Measurements from ENCODE around the gene PSKH1.
A peak's percentile ranks its signal among the peaks of the same experiment; 100 is the strongest.

PSKH1 gene

DNA sequence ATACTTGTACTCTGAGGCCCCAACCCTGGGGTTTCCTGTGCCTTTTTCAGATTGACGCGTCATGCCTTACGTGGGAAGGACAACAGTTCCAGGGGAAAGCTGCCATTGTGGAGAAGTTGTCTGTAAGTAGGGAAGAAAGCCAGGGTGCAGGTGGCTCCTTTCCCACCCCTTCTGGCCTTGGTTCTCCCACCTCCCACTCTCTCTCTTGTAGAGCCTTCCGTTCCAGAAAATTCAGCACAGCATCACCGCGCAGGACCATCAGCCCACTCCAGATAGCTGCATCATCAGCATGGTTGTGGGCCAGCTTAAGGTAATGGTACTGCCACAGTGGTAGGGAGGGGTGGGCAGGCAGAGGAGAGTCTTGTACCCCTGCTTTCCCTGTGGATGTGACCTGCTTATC lies 24.8 kb upstream of the PSKH1 start:
- DNase-seq: no peak

DNA sequence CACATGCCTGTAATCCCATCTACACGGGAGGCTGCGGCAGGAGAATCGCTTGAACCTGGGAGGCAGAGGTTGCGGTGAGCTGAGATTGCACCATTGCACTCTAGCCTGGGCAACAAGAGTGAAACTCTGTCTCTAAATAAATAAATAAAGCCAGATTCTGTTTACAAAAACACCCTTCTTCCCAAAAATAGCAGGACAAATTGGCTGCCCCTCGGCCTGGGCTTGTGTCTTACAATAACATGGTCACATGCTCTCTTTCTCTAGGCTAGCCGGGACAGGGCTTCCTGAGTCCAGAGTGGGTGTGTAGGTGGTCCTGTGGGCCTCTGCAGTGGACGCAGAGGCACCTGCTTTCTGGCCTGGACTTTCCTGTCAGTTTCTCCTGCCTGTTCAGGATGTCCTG lies 23.4 kb upstream of the PSKH1 start:
- DNase-seq: no peak

DNA sequence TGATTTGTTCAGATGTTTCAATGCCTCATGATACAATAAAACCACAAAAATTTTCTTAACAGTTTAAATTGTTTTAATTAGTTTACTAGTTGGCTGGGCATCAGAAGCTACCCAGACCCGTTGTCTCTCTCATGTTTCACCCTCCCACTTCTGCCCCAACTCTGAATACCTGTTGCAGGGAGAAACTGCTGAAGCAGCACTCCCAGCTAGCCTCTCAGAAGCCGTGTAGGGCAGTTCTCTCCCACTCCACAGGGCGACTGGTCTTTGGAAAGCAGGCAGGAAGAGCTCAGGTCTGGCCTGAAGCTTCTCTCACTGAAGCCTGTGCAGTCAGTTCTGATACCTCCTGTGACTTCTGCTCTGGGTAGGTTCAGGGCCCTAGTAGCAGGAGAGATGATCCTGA lies 21.8 kb upstream of the PSKH1 start:
- DNase-seq: no peak

DNA sequence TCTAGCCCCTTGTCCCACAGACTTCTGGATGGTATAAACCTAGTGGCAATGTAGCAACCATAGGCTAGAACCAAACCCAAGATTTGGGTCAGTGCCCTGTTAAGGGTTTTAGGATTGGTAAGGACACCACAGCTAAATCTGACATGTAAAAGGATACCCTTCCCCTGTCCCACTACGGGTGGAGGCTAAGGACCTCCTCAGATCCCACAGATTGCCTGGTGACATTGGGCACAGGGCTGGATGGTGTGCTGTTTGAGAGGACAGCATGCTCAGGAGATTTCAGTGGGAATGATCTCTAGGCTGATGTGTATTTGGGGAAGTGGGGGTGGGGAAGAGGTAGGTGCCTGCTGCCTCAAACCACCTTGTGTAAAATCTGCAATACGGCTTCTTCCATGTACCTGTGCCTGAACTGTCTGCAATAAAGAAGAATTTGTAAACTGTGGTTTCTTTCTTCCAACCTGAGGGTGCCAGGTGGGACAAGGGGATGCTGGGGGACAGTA lies 20.9 kb upstream of the PSKH1 start:
- no peak for DNase-seq

DNA sequence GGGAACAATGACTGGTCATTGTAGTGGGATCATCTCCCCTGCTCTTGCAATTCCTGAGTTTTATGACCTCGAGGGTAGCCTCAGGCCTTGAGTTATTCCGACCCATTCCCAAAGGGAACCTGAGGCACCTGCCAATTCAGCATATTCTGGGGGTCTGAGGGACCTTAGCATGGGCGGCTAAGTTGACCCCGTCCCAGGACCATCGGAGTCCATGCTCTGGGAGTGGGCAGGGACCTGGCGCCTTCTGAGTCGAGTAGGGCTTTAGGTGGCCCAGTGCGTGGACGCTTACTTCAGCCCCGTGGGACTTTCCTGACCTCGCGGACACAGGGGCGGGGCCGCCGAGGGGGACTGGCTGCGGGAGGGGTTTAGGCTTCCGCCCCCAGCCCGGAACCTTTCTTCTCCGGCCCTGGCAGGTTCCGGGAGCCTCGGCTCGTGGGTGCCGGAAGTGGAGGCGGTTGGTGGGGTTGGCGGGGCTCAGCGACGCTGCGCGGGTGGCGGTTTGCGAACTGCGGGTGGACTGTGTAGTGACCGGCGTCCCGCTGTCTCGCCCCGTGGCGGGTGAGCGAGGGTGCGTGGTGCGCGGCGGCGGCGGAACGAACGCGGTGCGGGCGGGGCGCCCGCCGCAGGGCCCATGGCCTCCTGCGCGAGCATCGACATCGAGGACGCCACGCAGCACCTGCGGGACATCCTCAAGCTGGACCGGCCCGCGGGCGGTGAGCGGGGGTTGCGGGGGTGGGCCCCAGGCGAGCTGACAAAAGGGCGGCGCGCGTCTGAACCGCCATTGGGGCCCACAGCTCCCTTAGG lies 20.2 kb upstream of the PSKH1 start, which contains the start of gene EDC4:
Gene EDC4 (plus strand): TSS at position 422 of the 804 bp plus-strand sequence. CDS start 210 bp downstream, at position 632.
- peak; percentile 96 for DNase-seq

DNA sequence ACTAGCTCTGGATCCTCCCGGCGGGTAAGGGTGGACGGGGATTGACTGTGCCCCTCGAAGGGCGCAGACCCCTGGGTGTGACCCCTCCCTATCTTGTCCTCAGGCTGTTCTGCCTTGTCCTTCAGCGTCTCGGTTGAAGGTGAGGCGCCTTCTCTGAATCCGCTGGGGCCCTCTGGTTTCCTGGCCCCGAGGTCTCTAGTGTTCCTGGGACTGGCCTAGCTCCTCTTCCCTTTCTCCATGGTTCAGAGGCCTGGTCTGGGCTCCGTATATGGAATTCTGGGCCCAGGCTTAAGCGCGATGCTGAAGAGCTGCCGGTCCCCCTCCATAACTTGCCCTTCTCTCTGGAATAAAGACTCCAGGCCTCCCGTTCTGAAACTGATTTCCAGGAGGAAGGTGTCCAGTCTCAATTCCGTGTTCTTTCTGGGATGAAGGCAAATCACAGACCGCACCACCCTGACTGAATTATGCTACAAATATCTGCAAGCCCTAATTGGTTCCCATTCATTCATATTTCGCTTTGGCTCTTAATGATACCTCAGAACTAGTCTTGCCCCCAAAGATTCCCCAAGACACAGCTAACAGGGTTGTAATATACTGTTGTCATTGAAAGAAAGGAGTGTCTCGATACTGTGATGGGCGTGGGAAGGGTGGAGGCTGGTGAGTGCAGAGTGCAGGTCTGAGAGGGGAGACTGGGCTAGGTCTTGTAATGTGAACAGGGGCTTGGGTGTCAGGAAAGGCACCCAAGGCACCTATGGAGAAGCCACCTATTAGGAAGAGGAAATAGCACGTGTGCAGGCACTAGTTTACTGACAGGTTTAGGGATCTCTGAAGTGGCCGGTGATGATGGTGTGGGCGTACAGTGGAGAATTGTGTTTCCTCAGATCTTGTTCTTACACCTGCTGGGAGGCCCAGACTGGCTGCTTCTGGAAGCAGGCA lies 19.4 kb upstream of the PSKH1 start:
- no peak for DNase-seq

DNA sequence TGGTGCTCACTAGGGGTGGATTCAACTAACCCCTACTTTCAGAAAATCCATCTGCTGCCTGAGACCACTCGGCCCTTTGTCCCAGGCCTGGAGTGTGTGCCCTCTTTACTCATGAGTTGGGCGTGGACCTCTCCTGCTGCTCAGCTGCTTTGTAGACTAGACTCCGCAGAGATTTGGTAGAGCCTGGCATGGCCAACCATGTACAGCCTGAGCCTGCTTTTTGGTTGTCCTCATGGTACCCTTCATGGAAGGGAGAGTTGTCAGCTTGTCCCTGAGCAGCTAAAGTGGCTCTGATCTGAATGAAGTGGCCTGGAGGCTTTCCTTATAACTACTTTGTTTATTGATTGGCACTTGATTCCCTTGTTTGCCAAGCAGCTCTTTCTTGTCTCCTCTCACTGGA lies 18.7 kb upstream of the PSKH1 start:
- no peak for DNase-seq

DNA sequence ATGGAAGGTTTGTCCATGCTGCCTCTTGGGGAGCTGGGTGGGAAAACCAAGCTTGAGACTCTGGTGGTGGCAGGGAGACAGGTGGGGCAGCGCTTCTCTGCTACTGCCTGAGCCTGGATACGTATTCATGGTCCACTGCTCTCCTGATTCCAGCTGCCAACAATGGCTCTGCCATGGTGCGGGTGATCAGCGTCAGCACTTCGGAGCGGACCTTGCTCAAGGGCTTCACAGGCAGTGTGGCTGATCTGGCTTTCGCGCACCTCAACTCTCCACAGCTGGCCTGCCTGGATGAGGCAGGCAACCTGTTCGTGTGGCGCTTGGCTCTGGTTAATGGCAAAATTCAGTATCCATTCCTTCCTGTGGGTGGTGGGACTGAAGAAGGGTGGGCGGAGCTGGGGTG lies 16.0 kb upstream of the PSKH1 start:
- DNase-seq: no peak

DNA sequence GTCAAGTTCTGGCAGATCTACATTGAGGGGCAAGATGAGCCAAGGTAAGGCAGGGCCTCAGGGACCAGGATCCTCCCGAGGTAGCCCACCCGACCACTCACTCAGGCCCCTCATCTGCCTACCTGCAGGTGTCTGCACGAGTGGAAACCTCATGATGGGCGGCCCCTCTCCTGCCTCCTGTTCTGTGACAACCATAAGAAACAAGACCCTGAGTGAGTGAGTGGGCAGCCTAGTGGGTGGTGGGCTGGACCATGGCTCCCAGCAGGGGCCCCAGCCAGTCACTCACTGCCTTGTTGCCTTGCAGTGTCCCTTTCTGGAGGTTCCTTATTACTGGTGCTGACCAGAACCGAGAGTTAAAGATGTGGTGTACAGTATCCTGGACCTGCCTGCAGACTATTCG lies 14.8 kb upstream of the PSKH1 start:
- no peak for DNase-seq

DNA sequence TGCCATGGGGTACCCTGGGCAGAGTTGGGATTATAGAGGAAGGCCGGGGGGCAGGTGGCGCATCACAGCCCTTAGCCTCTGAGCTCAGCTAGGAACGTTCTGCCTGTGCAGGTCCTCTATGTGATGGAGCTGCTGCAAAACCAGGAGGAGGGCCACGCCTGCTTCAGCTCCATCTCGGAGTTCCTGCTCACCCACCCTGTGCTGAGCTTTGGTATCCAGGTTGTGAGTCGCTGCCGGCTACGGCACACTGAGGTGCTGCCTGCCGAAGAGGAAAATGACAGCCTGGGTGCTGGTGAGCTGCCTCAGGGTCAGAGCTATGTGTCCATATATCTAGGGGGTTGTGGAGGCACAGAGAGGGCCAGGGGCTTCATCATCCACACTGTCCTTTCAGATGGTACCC lies 14.2 kb upstream of the PSKH1 start:
- DNase-seq: no peak

DNA sequence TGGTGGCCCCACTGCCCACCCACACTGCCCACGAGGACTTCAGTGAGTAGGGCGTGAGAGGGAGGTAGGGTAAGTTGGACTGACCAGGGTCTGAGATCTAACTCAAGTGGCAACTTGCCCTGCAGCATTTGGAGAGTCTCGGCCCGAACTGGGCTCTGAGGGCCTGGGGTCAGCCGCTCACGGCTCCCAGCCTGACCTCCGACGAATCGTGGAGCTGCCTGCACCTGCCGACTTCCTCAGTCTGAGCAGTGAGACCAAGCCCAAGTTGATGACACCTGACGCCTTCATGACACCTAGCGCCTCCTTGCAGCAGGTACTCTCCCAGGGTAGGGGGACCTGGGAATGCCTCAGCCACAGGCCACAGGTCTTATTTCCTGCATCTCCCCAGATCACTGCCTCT lies 13.6 kb upstream of the PSKH1 start:
- no peak for DNase-seq

DNA sequence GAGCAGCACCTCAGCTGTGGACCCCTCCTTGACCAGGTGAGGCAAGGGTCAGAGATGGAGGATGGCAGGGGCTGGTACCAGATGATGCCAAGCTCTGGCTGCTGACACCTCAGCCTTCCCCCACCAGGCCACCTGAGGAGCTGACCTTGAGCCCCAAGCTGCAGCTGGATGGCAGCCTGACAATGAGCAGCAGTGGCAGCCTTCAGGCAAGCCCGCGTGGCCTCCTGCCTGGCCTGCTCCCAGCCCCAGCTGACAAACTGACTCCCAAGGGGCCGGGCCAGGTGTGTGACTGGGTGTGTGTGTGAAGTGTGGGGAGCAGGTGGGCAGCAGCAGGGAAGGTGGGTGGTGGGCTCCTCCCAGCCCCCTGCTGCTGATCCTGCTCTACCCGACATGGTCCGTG lies 13.1 kb upstream of the PSKH1 start:
- no peak for DNase-seq

DNA sequence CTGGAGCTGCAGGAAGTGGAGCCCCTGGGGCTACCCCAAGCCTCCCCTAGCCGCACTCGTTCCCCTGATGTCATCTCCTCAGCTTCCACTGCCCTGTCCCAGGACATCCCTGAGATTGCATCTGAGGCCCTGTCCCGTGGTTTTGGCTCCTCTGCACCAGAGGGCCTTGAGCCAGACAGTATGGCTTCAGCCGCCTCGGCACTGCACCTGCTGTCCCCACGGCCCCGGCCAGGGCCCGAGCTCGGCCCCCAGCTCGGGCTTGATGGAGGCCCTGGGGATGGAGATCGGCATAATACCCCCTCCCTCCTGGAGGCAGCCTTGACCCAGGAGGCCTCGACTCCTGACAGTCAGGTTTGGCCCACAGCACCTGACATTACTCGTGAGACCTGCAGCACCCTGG lies 12.5 kb upstream of the PSKH1 start:
- DNase-seq: no peak

DNA sequence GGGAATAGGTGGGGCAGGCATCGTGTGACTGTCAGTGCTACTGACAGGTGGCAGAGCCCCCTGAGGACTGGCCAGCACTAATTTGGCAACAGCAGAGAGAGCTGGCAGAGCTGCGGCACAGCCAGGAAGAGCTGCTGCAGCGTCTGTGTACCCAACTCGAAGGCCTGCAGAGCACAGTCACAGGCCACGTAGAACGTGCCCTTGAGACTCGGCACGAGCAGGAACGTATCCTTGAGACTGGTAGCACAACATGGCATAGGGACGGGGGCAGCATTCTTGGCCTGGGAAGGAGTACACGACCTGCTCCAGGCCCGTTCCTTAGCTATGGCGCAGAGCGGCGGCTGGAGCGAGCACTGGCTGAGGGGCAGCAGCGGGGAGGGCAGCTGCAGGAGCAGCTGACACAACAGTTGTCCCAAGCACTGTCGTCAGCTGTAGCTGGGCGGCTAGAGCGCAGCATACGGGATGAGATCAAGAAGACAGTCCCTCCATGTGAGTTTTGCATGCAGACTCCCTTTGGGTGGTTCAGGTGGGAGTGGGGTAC lies 11.4 kb upstream of the PSKH1 start:
- no peak for DNase-seq

DNA sequence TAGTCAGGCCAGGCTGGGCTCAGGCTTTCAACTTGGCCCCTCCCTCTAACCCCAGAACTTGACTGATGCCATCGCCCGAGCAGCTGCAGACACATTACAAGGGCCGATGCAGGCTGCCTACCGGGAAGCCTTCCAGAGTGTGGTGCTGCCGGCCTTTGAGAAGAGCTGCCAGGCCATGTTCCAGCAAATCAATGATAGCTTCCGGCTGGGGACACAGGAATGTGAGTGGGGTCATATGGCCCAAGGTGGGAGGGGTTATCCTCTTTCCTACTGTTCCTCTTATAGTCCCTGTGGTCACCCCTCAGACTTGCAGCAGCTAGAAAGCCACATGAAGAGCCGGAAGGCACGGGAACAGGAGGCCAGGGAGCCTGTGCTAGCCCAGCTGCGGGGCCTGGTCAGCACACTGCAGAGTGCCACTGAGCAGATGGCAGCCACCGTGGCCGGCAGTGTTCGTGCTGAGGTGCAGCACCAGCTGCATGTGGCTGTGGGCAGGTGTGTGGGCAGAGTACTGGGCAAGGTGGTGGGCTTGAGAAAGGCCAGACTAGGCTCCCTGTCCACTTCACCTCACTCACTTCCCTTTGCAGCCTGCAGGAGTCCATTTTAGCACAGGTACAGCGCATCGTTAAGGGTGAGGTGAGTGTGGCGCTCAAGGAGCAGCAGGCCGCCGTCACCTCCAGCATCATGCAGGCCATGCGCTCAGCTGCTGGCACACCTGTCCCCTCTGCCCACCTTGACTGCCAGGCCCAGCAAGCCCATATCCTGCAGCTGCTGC lies 10.5 kb upstream of the PSKH1 start:
- DNase-seq: no peak

DNA sequence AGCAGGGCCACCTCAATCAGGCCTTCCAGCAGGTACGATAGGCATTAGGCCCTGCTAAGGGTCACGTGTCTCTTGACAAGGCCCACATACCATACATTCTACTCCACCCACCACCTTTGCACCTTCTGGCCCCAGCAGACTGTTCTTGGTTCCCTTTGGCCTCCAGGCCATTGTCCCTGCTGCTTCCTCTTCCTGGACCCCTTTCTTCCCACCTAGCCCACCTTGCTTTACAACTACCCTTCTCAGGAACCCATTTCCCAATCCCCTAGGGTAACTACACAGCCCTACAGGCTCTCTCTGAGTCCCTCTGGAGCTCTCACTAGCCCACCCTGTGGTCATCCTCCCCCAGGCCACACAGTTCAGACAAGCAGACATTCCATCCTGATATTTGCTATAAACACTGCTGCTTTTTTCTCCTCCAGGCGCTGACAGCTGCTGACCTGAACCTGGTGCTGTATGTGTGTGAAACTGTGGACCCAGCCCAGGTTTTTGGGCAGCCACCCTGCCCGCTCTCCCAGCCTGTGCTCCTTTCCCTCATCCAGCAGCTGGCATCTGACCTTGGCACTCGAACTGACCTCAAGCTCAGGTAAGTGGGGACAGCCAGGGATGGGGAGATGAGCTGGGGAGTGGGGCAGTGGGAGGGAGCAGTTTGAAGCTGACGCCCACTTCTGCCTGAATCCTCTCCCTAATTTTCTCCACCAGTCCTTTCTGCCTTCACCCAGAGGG lies 9.7 kb upstream of the PSKH1 start:
- DNase-seq: no peak

DNA sequence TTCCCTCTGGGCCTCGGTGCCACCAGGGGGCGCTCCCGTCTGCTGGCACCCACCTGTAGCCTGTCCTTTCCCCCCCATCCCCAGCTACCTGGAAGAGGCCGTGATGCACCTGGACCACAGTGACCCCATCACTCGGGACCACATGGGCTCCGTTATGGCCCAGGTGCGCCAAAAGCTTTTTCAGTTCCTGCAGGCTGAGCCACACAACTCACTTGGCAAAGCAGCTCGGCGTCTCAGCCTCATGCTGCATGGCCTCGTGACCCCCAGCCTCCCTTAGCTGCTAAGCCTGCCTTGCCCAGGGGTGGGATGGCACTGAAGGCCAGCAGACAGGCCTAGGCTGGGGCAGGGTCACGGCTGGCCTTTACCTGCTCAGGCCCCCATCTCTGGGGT lies 9.2 kb upstream of the PSKH1 start:
- DNase-seq: peak; percentile 90

DNA sequence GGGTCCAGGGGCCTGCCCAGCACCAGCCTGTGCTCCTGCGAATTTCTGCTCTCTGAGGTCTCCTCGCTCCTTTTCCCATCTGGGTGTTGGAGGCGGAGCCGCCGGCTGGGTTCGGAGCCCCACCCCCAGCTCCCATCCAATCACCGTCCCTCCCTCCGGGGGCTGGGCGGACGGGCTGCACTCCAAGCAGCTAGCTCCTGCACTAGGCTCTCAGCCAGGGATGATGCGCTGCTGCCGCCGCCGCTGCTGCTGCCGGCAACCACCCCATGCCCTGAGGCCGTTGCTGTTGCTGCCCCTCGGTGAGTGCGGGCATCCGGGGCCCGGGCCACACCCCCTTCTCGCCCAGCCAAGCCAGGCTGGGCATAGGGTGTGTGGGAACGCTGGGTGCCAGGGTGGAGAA lies 8.4 kb upstream of the PSKH1 start, which contains the start of gene NRN1L:
Gene NRN1L (plus strand): TSS at position 202 of the 400 bp plus-strand sequence. CDS start 19 bp downstream, at position 221.
- DNase-seq: no peak

DNA sequence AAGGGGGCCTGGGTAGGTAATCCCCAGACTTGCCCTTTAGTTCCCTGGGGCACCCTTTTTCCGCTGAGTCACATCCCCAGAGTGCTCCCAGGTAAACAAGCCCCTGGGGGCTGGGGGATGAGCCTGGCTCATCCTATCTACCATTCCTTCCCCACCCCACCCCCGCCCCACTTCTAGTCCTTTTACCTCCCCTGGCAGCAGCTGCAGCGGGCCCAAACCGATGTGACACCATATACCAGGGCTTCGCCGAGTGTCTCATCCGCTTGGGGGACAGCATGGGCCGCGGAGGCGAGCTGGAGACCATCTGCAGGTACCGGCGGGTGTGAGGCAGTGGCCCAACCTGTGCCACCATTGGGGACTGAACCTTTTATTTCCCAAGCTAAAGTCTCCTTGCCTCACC lies 7.5 kb upstream of the PSKH1 start:
- DNase-seq: no peak

DNA sequence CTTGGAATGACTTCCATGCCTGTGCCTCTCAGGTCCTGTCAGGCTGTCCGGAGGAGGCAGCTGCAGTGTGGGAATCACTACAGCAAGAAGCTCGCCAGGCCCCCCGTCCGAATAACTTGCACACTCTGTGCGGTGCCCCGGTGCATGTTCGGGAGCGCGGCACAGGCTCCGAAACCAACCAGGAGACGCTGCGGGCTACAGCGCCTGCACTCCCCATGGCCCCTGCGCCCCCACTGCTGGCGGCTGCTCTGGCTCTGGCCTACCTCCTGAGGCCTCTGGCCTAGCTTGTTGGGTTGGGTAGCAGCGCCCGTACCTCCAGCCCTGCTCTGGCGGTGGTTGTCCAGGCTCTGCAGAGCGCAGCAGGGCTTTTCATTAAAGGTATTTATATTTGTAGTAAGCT lies 7.1 kb upstream of the PSKH1 start:
- DNase-seq: no peak

DNA sequence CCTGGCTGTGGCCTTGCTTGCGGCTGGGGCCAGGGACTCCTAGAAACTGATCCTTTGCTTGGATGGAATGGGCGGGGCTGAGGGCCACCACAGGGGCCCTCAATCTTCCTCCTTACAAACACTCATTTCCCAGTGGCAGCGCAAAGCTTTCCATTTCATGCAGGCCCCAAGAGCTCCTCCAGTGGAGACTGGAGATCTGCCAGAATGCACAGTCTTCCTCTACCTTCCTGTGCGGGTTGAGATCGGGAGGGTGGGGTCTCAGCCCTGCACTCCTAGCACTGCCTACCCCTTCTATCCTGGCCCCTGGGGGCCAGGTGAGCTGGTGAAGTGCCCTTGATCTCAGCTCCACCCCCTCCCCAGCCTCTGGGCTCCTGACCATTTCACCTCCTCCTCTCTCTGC lies 6.7 kb upstream of the PSKH1 start:
- DNase-seq: no peak

DNA sequence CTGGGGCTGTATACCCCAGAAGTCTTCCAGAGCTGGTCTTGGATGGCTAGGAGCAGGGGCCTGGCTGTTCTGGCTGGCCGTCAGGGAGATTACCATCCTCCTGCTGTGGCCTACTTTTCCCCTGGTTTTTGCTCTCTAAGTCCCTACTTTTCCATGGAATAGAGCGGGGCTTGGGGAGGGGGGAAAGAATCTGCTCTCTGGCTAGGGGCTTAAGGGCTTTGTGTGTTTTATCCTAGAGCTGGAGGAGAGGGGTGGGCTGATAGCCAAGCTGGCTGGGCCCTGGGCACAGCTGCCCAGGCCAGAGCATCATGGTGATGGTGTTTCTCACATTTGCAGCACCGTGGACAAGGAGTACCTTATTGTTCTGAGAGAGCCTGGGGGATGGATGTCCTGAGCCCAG lies 4.7 kb upstream of the PSKH1 start:
- DNase-seq: no peak
